Activated naive CD4-positive, alpha-beta T cell treated with anti-CD3 and anti-CD28 coated beads, Interleukin-2, amount 50 U/mL, for 16 hours (primary cell): Measurements from ENCODE around the gene RAB3GAP1.
"Not testable (repeated sequence)": the region's sequence is repeated elsewhere in the genome, so short reads cannot be mapped to it uniquely, and the experiment has no call there.

Source experiments
- DNase-seq: peaks from one replicate; pipeline ENCODE4 v3.0.0-alpha.2; 2020

RAB3GAP1 gene

DNA sequence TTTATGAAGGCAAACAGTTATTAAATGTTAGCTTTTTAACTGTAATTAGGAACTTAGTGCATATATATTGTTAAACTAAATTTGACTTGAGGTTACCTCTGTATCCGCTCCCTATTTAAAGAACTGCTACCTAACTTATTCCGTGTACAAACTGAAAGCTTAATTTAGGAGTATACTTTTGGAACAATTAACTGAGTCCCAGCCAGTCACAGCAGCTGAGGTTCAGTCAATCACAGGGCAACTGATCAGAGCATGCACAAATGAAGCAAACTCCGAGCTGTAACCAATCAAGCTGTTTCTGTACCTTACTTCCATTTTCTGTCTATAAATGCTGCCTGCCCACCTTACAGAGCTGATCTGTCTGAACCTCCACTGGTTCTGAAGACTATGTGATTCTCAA lies 61.2 kb downstream of the RAB3GAP1 start:
- no peak for DNase-seq

DNA sequence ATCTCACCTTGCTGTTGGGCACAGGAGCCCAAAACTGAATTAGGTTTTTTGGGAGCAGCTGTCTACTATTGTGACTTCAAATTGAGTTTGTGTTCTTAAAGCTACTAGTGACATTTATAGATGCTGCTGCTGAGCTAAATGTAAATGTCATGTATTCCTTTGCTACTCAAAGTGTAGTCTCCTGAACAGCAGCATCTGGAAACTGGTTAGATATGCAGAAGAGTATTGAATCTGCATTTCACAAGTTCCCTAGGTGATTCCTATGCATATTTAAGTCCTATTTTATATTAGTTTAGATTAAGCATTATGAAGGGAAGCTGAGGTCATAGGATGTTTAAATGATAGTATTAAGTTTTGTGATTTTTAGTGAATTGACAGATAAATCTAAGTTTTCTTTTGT lies 67.5 kb downstream of the RAB3GAP1 start:
- no peak for DNase-seq

DNA sequence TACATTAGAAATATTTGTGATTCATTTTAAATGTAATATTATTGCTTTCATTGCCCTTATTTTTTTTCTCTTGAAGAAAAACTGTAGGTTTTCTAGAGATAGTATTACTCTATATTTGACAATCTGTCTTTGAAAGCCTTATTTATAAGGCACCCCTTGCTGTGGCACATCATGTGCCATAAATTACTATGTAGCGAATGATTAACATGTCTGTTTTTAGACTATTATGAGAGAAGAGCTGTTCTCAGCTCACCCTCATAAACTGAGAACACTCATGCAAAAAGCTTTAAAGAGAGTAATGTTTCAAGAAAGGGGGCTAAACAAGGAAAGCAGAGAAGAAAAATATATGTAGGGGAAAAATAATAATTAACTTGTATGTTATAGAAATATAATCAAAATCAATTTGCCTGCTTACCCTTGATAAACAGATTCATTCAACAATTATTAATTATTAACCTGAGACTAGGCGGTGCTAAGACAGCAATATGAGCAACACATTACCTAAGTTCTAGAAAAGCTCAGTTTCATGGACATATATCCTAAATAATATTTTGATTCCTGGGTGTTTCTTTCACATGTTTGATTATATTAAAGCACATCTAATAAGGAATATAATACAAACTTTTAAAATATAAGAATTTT lies 69.0 kb downstream of the RAB3GAP1 start:
- no peak for DNase-seq

DNA sequence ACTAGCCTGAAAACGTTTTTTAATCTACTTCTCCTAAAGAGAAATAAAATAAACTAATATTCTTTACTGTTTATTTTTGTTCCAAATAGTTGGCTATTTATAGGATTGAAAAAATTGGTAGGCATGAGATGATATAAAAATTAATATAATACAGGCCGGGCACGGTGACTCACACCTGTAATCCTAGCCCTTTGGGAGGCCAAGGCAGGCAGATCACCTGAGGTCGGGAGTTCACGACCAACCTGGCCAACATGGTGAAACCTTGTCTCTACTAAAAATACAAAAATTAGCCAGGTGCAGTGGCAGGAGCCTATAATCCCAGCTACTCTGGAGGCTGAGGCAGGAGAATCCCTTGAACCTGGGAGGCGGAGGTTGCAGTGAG lies 69.6 kb downstream of the RAB3GAP1 start:
- not testable (repeated sequence) for DNase-seq

DNA sequence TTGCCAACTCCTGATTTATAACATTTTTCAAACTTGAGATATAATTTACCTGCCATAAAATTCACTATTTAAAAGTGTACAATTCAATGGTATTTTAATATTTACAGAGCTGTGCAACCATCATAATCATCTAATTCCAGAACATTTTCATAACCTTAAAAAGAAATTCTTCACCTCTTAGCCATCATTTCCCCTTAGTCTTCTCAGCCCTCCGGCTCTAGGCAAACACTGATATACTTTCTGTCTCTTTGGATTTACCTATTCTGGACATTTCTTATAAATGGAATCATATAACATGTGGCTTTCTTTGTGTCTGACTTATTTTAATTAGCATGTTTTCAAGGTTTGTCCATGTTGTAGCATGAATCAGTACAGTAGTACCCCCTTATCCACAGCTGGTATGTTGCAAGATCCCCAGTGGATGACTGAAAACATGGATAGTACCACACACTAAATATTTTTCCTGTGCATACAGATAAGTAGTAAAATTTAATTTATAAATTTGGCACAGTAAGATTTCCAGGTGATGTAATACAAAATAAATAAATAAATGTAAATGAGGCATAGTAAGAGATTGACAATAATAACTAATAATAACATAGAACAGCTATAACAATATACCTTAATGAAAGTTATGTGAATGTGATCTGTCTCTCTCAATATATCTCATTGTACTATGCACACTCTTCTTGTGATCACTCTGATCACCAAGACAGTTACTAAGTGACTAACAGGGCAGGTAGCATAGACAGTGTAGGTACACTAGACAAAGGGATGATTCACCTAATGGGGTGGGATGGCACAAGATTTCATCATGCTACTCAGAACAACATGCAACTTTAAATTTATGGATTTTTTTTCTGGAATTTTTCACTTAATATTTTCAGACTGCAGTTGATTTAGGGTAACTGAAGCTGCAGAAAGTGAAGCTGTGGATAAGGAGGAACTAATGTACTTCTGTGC lies 73.1 kb downstream of the RAB3GAP1 start:
- DNase-seq: no peak

DNA sequence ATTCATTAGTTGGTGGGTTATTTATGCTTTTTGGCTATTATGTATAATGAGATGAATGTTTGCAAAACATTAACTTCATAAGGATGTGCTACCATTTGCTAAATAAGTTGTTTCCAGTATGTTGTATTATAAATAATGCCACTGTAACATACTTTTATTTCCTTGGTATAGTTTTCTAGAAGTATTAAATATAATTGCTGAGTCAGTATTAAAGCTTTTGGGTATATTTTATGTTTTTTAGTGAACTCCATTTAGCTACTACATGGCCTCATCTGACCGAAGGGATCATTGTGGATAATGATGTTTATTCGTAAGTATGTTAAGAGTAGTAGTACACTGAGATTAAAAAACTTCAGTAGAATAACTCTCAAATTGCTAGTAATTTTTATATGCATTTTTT lies 73.8 kb downstream of the RAB3GAP1 start:
- DNase-seq: no peak

DNA sequence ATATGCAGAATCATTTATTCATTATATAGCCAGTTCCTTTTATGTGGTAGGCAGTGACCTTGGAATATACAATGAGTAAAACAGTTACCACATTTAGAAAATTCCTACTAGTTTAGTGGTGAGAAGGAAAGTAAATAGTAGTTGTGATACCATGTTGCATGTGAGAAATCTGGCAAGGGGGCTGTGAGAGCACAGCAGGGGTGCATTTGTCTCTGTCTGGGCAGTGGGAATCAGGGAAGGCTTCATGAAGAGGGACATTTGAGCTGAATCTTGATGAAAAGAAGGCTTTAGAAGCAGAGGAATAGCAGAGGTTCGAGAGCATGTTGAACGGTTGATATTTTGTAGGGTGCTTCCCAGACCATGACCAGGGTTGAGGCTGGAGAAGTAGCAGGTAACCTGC lies 78.7 kb downstream of the RAB3GAP1 start:
- no peak for DNase-seq

DNA sequence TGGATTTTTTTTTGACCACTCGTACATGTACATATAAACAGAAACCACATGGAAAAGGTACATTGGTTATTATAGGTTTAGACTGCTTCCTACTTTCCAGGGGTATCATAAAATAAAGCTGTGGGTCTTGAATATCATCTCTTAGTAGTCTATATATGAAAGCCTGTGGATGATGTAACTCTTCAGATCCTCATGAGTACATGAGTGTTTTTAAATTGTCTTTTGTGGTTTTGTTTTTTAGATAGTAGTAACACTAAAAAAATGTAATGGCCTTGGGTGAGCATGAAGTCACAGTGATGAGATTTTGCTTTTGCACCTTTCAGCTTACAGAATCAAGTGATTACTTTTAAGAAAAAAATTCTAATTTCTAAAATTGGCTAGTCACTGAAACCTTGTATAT lies 80.2 kb downstream of the RAB3GAP1 start:
- no peak for DNase-seq

DNA sequence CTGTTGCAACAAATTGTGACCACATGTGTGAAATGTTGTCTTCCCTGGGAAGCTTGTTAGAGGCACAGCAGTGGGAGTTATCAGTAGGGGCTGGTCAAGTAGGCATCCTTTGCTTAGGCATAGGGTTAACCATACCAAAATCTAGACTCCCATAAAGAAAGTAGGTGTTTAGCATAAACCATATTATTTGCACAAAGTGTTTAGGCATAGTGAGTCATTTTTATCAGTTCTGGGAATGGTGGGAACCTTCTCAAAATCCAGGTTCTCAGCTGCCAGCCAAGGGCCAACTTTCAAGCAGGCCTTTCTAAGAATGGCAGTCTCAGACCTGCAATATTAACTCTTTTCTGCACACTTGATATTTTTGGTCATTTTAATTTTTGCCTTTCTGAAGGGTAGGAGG lies 88.5 kb downstream of the RAB3GAP1 start:
- no peak for DNase-seq

DNA sequence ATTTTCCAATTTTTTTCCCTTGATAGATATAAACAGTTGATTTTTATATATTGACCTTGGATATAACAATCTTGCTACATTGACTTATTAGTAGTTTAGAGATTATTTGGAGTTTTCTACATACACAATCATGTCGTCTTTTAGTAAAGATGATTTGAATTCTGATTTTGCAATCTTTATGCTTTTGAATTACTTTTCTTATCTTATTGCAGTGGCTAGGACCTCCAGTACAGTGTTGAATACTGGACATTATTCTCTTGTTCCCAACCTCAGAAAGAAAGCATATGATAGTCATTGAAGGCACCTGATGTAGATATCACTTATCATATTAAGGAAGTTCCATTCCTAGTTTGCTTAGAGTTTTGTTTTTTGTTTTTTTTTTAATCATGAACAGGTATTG lies 90.2 kb downstream of the RAB3GAP1 start:
- DNase-seq: no peak

DNA sequence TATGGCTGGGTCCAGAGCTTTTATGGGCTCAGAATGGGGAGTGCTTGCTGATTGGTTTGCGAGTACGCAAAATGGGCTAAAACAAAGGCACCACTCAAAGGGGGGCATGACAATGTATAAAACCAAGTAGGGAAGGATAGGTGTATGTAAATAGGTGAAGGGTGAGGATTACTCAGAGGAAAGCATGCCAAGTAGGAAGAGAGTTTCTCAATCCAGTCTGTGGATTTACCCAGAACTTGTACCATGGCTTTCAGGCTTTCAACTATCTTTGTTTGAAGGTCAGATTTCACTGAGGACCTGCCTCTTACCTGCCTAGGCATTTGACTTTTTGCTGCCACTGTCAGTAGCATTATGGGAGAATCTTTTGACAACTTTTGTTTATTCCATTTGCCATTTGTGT lies 92.3 kb downstream of the RAB3GAP1 start:
- DNase-seq: no peak

DNA sequence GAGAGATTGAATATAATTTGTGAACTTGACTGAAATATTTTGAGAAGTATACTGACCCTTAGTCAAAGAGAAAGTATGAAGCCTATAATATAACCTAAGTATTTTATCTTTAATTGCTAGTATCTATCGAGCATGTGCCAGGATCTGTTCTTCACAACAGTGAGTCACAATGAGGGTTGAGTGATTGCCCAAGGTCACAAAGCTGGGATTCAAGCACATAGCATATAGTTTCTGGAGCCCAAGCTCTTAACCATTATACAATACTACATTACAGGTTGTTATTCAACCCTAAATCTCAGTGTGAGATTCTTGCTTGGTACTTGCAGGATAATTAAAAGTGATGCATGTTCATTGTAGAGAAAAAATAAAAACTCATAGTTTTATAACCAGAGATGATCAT lies 97.2 kb downstream of the RAB3GAP1 start:
- no peak for DNase-seq

DNA sequence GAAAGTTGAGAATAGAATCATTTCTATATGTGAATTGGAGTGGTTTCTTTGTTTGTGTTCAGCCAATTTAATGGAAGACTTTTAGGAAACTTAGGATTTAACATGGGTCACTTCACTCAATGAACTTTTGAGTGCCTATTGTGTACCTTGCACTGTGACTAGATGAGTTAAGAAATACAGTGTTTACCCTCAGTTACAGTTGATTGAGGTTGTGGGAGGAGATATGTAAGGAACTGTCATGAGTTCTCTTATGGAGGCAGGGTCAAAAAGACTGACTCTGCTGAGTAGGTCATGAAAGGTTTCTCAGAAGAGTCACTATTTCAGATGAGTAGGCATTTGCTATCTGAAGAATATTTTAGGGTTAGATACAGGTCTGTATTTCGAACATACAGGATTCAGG lies 98.6 kb downstream of the RAB3GAP1 start:
- no peak for DNase-seq

DNA sequence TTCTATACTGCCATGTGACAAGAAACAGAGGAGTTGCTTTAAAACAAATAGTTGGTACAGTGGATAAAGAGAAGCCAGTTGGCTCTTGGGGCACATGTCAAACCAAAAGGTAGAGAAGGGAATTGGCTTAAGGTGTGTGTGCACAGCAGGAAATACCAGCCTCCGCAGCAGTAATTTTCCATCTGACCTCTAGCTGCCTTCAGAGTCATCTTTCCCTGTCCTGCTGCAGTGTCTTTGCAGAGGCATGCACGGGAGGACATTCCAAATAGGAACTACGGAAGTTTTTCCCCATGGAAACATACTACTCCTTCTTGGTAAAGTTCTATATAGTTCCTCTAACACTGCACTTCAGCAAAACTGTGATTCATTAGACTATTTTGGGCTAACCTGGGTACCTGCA lies 99.5 kb downstream of the RAB3GAP1 start:
- no peak for DNase-seq

DNA sequence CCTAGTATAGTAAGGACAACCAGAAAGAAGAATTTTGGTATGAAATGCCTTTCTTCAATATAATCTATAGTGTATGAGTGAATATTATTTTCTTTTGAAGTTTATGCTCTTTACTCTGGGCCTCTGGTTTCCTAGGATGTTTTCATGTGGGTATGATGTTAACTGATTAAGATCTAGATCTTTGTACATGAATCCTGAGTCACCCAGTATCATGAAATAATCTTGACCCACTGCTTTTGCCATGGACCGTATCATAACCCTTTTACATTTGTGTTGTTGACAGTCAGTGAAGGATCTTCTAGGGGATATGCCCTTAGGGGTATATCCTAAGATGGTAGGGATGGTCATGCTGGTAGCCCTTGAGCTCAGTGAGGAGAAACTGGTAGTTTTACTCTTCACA lies 100.3 kb downstream of the RAB3GAP1 start:
- DNase-seq: no peak

DNA sequence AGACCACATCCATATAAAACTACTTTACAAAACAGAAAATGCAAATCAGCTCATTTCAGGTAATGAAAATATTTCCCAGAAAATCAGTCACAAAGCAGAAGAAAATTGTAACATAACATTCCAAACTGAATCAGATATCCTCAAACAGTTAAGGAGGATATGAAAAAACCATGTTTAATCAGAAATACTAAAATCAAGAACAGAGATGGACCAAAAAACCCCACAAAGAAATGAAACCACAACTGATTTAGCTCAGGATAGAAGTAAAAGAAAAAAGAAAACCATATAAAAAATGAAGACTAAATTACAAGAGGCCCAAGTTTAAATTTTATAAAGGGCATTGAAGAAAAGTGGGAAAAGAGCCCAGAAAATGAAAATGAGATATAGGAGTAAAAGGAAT lies 102.9 kb downstream of the RAB3GAP1 start:
- DNase-seq: no peak

DNA sequence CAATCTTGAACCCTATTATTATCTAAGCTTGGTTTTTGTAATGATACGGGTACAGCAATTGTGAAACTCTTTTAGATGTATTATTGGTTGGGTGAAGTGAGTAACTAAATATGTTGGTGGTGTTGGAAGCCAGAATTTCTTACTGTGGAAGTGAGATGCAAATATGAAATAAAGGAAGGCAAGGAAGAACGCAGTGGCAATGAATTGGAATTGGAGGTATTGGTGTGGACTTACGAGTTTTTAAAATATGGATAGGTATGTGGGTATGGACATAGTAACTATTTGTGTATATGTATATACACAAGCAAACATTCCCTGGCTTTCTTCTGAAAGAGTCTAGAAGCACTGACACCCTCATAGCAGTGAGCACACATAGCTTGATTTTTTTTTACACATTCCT lies 105.8 kb downstream of the RAB3GAP1 start:
- DNase-seq: no peak

DNA sequence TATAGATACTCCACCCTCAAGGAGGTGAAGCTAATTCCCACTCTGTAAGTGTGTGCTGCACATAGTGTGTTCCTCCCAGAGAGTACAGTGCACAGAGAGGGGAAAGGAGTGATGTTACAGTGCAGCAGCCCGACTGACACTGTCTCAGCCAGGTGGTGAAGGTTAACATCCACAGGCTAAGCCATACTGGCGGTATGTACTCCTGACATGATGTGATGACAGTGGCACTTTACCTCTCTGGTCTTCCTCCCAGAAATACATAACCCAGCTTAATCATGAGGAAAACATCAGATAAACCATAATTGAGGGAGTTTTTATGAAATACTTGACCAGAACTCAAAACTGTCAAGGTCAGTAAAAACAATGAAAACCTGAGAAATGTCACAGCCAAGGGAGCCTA lies 107.1 kb downstream of the RAB3GAP1 start:
- no peak for DNase-seq

DNA sequence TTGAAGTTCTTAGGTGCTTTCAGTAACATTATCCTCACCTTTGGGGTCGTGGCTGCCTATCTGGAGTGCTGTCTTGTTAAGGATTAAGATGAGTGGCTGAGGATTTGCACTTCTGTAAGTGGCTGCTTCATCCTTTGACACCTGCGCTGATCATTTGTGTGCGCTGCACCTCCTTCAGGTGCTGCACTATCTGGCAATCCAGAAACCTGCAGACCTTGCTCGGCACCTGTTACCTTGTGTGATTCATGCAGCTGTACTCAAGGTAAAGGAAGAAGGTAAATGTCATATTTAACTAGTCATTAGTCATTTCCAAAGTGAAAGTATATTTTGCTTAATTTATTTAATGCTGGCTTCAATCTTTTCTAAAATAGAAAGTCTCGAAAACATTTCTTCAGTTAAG lies 110.3 kb downstream of the RAB3GAP1 start:
- DNase-seq: no peak

DNA sequence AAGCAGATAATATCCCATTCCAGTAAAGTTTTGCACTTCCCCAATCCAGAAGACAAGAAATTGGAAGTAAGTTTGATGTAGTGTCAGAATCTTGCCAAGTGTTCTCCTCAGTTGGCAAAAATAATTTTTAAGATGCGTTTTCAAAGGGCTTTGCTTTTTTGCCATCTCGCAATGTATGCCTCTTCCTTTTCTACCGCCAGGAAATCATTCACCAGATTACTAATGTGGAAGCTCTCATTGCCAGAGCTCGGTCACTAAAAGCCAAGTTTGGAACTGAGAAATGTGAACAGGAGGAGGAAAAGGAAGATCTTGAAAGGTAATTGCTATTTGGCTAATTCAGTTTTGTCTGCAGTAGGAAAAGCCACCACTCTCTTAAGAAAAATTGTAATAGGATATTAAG lies 110.7 kb downstream of the RAB3GAP1 start:
- no peak for DNase-seq

DNA sequence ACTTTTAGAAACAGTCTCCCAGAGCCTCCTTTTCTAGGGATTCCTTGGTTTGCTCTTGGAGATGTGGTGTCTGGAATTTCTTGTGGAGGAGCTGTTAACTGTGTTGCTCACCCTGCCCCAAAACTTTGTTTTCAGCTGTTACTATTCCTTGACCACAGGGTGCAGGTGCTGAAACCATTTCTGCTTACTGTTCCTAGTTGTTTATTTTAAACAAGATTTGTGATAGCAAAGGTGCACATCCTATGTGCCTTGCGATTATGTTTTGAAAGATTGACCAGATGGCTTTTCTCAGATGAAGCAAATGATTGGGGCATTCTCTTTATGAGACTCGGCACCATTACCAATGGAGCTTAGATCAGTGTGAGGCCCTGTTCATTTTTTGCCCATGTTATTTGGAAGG lies 111.2 kb downstream of the RAB3GAP1 start:
- no peak for DNase-seq

DNA sequence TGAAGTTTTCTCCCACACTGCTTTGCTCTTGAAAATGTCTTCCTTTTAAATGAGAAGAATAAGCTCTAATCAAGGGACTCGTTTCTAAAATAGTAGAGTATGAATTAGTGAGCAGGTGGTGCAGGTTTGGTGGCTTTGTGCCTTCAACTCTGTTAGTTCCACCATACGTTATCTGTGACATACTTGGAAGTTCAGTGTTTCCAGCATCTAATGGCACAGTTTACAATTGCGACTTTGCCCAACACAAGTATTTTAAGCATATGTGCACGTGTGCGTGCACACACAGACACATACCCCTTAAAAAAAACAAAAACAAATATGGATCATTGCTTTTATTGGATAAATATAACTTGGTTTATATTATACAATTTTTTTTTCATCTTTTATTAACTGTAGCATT lies 111.8 kb downstream of the RAB3GAP1 start:
- no peak for DNase-seq

DNA sequence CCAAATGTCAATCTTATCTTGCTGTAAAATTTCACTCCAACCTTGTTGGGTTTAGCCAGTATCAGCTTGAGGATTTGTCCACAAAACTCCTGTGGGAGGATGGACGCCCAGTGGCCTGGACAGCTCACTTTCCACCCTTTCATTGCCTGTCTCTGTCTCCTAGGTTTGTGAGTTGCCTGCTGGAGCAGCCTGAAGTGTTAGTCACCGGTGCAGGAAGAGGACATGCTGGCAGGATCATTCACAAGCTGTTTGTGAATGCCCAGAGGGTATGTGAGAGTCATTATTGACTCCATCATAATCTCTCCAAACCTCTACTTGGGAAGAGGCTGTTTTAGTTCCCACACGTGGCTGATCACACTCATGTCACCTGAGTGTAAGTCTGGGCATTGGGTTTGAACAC lies 112.3 kb downstream of the RAB3GAP1 start:
- no peak for DNase-seq

DNA sequence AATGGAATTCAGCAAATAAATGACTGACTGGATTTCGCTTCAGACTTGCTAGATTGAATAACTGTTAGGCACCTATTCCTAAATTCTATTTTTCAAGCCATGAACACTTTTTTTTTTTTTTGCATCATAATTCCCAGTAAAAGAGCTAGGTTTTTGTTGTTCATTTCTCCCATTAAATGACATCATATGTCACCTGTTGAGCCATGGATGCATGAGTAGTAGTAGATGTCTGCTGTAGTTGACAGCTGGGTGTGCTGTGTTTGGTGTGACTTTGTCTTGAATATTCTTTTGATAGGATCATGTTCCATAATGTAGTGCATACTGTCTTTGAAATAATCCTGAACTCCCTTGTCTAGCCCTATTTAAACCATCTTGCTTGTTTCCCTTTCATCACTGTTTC lies 115.2 kb downstream of the RAB3GAP1 start:
- no peak for DNase-seq
